Smooth muscle cell (in vitro differentiated cells): ENCODE results near the gene PRR16. TPM values are rescaled to one million over a fixed set of nuclear protein-coding genes. Genes with fewer than 3 reads are reported as not detected.

Experiments
- DNase-seq: peaks from one replicate; lab custom pipeline; 2025; ENCODE audit not compliant: unreplicated experiment; lab: John Stamatoyannopoulos, UW
- H2AFZ ChIP-seq: fragments of 200-600 bp; sonication (generic); 2 replicates; pipeline ENCODE4 v1.6.0; 2016; ENCODE audit warnings: antibody characterized with exemption, low read depth, mild to moderate bottlenecking
- H3F3A ChIP-seq: fragments of 200-600 bp; sonication (generic); 2 replicates; pipeline ENCODE4 v1.6.0; 2017; ENCODE audit warnings: antibody characterized with exemption, low read depth
- H3K27ac ChIP-seq: fragments of 200-600 bp; sonication (generic); 2 replicates; pipeline ENCODE4 v1.5.1; 2016; ENCODE audit warnings: low read depth, mild to moderate bottlenecking
- H3K27me3 ChIP-seq: fragments of 200-600 bp; sonication (generic); 2 replicates; pipeline ENCODE4 v1.6.1; 2016; ENCODE audit warnings: low read depth, mild to moderate bottlenecking
- H3K36me3 ChIP-seq: fragments of 200-600 bp; sonication (generic); 2 replicates; pipeline ENCODE4 v1.5.1; 2016; ENCODE audit warnings: low read depth
- H3K4me1 ChIP-seq: fragments of 200-600 bp; sonication (generic); 2 replicates; pipeline ENCODE4 v1.5.1; 2016; ENCODE audit warnings: low read depth
- H3K4me2 ChIP-seq: fragments of 200-600 bp; sonication (generic); 2 replicates; pipeline ENCODE4 v1.6.0; 2016; ENCODE audit warnings: mild to moderate bottlenecking
- H3K4me3 ChIP-seq: fragments of 200-600 bp; sonication (generic); 2 replicates; pipeline ENCODE4 v1.5.1; 2016; ENCODE audit warnings: mild to moderate bottlenecking
- H3K79me2 ChIP-seq: fragments of 200-600 bp; sonication (generic); 2 replicates; pipeline ENCODE4 v1.6.0; 2016; ENCODE audit warnings: low read depth, mild to moderate bottlenecking
- H3K9ac ChIP-seq: fragments of 200-600 bp; sonication (generic); 2 replicates; pipeline ENCODE4 v1.6.0; 2016; ENCODE audit warnings: low read depth
- H3K9me3 ChIP-seq: fragments of 200-600 bp; sonication (generic); replicated peaks from 2 replicates; pipeline ENCODE4 v1.5.1; 2016; ENCODE audit warnings: low read depth
- H4K20me1 ChIP-seq: fragments of 200-600 bp; sonication (generic); 2 replicates; pipeline ENCODE4 v1.6.0; 2016; ENCODE audit warnings: low read depth
- WGBS: methylation state at CpG from one replicate; pipeline ENCODE4 v1.1.7; 2016; ENCODE audit warnings: low lambda C conversion rate; 5-methylcytosine and 5-hydroxymethylcytosine counted together
- polyA plus RNA-seq: library from polyadenylated mRNA; unstranded; fragments of >200 nt; fragmentation: Nextera tagmentation; extraction: Ambion mirVana; gene quantifications from 2 replicates; pipeline ENCODE4 v1.2.1, GENCODE V29; 2016
- total RNA-seq: library from RNA; depleted of rRNA; stranded (reverse); fragments of >200 nt; gene quantifications from 2 replicates; pipeline ENCODE4 v1.2.3, GENCODE V29; 2014
- TF ChIP-seq, protein P1 (sequence below): fragments of 200-600 bp; sonication (generic); IDR thresholded peaks from 2 replicates; pipeline ENCODE4 v1.5.1; 2017; ENCODE audit warnings: borderline replicate concordance, mild to moderate bottlenecking, antibody characterized with exemption; ENCODE audit not compliant: insufficient read depth, poor library complexity, severe bottlenecking

The PRR16 gene
- total and polyA plus RNA-seq, 2 experiments from 2014 or later: 6.7 to 13.2 TPM

DNA sequence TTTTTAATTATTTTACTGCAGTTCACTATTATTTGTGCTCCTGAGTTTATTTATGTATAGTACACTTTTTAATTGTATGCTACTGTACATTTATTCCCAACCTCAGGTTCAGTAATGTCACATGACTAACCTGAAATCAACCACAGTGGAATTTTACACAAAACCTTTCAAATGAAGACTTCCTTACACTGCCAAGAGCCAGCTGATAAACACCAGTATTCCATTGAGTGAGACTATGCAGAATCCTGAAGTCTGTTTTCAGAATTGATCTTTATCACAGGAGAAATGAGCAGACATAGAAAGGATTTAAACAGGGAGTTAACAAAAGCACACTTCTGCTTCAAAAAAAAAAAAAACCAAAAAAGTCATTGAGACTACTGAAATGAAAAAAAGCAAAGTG lies 219.5 kb downstream of the PRR16 start:
- peaks cover 5% of the 10 kb centered on the region for H3K79me2 ChIP-seq
- H3K36me3 ChIP-seq: no peaks in the 10 kb centered on the region
- no peak overlapping the region for H2AFZ ChIP-seq
- H4K20me1 ChIP-seq: no peaks in the 10 kb centered on the region
- no peak overlapping the region for H3K9ac ChIP-seq
- no peak overlapping the region for H3K4me3 ChIP-seq
- peaks cover 6% of the 10 kb centered on the region for H3F3A ChIP-seq
- H3K4me1 ChIP-seq: no peaks in the 10 kb centered on the region
- TF ChIP-seq, protein P1, sequence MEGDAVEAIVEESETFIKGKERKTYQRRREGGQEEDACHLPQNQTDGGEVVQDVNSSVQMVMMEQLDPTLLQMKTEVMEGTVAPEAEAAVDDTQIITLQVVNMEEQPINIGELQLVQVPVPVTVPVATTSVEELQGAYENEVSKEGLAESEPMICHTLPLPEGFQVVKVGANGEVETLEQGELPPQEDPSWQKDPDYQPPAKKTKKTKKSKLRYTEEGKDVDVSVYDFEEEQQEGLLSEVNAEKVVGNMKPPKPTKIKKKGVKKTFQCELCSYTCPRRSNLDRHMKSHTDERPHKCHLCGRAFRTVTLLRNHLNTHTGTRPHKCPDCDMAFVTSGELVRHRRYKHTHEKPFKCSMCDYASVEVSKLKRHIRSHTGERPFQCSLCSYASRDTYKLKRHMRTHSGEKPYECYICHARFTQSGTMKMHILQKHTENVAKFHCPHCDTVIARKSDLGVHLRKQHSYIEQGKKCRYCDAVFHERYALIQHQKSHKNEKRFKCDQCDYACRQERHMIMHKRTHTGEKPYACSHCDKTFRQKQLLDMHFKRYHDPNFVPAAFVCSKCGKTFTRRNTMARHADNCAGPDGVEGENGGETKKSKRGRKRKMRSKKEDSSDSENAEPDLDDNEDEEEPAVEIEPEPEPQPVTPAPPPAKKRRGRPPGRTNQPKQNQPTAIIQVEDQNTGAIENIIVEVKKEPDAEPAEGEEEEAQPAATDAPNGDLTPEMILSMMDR: no peak
- no peak for DNase-seq
- no peak overlapping the region for H3K27ac ChIP-seq
- H3K4me2 ChIP-seq: no peak overlapping the region
- no peaks in the 10 kb centered on the region for H3K27me3 ChIP-seq
- H3K9me3 ChIP-seq: no peaks in the 10 kb centered on the region

DNA sequence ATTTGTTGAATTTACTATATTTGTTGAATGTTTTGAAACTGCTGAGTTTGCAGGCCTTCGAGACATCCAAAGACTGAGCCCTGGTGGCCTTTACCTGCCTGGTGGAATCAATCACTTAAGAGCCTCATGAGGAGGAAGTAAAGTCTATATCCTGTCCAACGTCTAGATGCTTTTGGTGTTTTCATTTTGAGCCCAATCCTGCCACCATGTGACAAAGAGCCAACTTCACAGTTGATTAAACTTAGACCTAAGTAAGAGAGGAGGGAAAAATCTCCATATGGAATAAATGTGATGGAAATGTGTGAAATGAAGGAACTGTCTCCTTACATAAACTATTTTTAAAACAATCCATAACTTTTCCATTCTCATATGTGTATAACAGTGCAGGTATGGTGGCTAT lies 220.1 kb downstream of the PRR16 start:
- H3K4me2 ChIP-seq: no peak overlapping the region
- H3K79me2 ChIP-seq: peaks cover 5% of the 10 kb centered on the region
- no peak overlapping the region for H3K9ac ChIP-seq
- 62% methylated on average over 2 of the region's 2 CpGs for WGBS
- H3K4me3 ChIP-seq: no peak overlapping the region
- TF ChIP-seq, protein P1: no peak
- H3K27me3 ChIP-seq: no peaks in the 10 kb centered on the region
- no peaks in the 10 kb centered on the region for H3K4me1 ChIP-seq
- DNase-seq: no peak
- H2AFZ ChIP-seq: no peak overlapping the region
- H3K27ac ChIP-seq: no peak overlapping the region
- H4K20me1 ChIP-seq: no peaks in the 10 kb centered on the region
- no peaks in the 10 kb centered on the region for H3K9me3 ChIP-seq
- H3F3A ChIP-seq: peaks cover 6% of the 10 kb centered on the region
- H3K36me3 ChIP-seq: no peaks in the 10 kb centered on the region

DNA sequence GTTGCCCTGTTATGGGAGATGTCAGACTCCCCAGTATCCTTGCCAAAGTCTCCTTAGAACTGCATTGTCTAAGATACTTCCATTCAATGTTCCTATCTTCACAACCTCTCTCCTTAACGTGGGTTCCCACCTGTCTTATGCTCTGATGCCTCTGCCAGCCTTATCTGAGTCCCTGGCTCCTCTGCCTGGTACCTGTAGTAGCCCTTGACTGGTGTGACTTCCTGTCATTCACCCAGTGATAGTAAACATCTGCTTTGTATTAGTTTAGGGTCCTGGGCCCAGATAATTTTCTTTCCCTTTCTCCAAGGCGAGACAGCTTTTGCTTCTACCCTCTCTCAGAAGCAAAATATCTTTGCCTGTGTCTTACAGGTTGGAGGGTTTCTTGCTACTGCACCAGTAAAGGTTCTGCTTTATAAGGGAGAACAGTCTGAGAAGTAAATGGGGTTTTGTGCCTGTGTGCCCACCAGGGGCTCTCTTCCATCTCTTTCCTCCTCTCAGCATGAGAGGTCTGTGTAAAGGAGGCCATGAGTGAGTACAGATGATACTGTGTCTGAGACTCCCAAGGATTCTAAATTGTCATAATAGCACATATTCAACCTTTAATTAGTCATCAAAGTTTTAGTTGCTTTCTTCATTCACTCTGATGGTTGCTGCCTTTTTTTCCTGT lies 220.8 kb downstream of the PRR16 start:
- WGBS: 69% methylated on average over 2 of the region's 2 CpGs
- DNase-seq: no peak
- no peak overlapping the region for H3K9ac ChIP-seq
- H4K20me1 ChIP-seq: no peaks in the 10 kb centered on the region
- H3K4me1 ChIP-seq: no peaks in the 10 kb centered on the region
- no peak overlapping the region for H3K4me3 ChIP-seq
- no peak overlapping the region for H3K27ac ChIP-seq
- no peaks in the 10 kb centered on the region for H3K36me3 ChIP-seq
- H3K27me3 ChIP-seq: no peaks in the 10 kb centered on the region
- peaks cover 5% of the 10 kb centered on the region for H3K79me2 ChIP-seq
- TF ChIP-seq, protein P1: no peak
- H3K9me3 ChIP-seq: no peaks in the 10 kb centered on the region
- H3K4me2 ChIP-seq: no peak overlapping the region
- H2AFZ ChIP-seq: no peak overlapping the region
- H3F3A ChIP-seq: peaks cover 6% of the 10 kb centered on the region
